ENCODE data around the gene NCOR2.
"Not testable (repeated sequence)": the region's sequence is repeated elsewhere in the genome, so short reads cannot be mapped to it uniquely, and the experiment has no call there.

The NCOR2 gene

DNA sequence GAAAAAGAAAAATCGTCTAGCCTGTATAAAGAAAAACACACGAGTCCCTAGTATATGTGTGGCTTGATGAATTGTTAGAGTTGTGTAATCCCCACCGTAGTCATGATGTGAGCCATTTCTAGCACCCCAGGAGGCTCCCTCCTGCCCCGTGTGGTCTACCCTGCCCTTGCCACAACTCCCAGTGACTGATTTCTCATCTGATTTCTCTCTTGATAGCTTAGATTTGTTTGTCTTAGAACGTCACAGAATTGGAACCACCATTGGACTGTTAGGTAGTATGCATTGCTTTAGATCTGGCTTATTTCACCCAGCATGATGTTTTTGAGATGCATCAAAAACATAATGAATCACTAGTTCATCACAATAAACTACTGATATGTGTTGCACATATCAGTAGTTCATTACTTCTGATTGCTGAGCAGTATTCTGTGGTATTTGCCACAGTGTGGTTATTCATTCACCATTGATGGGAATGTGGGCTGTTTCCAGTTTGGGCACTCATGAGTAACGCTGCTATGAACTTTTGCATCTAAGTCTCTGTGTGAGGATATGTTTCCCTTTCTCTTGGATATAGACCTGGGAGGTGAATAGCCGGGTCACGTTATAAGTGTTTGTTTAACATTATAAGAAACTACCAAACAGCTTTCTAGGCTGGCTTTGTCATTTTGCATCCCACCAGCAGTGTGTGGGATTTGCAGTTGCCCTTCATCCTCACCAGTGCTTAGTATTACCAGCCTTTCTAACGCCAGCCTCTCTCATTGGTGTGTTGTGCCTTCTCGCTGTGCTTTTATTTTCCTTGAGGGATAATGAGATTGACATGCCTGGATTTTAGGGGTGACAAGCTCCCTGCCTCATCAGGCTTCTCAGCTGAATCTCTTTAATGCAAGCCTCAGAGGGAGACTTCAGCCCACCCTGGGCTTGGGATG lies 31.9 kb upstream of the NCOR2 start:
- DNase-seq, result no peak

GRCh38 chr12:124597041-124597440 lies 29.6 kb upstream of the NCOR2 start:
- no peak for DNase-seq

GRCh38 chr12:124595444-124595843 lies 28.0 kb upstream of the NCOR2 start:
- no peak for DNase-seq

GRCh38 chr12:124594851-124595250 lies 27.4 kb upstream of the NCOR2 start:
- no peak for DNase-seq

DNA sequence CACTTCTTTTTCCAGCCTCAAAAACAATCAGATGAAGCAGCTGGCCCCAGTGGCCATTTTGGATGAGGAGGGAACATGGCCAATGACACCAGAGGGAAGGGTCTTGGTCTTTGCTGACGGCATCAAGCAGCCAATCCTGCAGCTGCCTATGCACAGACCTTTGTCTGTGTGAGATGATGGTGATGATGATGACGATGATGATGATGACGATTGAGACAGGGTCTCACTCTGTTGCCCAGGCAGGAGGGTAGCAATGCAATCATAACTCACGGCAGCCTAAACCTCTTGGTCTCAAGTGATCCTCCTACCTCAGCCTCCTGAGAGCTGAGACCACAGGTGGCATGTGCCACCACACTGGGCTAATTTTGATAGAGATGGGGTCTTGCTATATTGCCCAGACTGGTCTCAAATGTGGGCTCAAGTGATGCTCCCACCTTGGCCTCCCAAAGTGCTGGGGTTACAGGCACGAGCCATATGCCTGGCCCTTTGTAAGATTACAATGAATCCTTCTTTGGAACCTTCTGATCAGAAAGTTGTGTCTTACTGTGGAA lies 26.5 kb upstream of the NCOR2 start:
- no peak for DNase-seq

- no peak for DNase-seq
Observed at GRCh38 chr12:124593176-124593575, 25.8 kb upstream of the NCOR2 start.

GRCh38 chr12:124592481-124593160 lies 25.2 kb upstream of the NCOR2 start:
- no peak for DNase-seq

DNA sequence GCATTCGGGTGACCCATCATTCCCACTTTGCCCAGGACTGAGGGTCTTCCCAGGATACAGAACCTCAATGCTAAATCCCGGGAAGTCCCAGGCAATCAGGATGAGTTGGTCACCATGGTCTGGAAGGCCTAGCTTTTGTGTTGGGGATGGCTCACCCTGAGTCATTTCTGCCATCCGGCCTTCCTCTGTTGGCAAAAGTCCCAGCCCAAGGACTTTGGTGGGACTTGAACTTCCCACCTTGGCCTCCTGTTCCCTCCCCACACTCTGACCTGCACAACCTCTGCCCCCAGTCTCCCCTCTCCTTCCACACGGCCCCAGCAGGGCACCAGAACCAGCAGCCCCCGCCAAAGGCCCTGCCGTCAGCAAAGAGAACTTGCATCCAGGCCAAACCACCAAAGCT lies 24.6 kb upstream of the NCOR2 start:
- no peak for DNase-seq

- no peak for DNase-seq
Observed at GRCh38 chr12:124590447-124590846, 23.0 kb upstream of the NCOR2 start.

DNA sequence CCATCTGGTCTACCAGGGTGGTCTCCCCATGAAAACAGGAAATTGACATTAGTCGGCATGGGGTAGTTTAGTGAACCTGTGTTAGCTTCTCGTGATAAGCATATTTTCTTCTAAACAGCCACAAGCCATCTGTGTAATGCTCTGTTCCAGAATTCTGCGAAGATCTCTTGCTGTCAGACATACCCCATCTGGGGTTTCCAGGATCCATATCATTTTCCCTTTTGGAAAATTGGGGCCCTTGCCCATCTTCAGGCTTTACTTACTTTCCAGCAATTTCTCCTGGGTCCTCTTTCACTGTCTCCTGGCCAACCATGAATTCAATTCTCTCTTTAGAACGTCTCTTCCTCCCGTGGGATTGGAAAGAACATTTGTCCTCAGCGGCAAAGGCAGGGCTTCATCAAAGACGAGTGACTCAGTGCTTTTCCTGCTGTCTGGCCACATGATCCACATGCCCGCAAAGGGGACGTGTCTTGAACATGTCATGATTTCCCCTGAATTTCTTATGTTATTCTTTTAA lies 21.4 kb upstream of the NCOR2 start:
- no peak for DNase-seq

GRCh38 chr12:124588018-124588634 lies 20.7 kb upstream of the NCOR2 start:
- DNase-seq, result no peak

DNA sequence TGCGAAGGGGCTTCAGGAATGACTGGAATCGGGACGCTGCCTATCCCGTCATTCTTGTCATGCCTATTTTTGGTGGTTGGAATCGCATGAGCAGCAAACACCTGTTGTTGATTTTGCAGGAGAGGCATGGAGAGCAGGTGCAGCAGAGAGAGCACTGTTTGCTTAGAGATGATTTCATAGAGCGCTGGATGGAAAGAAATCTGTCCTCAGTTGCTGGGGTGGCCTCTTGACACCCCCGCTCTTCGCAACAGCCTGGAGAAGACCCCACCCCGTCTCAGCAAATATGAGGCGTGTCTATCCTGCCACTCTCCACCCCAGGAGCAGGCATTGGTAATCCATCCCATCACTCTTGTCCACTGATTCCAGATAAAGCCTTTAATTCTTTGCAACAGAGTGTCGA lies 19.3 kb upstream of the NCOR2 start:
- DNase-seq, result no peak

- DNase-seq, result not testable (repeated sequence)
Observed at GRCh38 chr12:124584494-124584893, 17.1 kb upstream of the NCOR2 start.

DNA sequence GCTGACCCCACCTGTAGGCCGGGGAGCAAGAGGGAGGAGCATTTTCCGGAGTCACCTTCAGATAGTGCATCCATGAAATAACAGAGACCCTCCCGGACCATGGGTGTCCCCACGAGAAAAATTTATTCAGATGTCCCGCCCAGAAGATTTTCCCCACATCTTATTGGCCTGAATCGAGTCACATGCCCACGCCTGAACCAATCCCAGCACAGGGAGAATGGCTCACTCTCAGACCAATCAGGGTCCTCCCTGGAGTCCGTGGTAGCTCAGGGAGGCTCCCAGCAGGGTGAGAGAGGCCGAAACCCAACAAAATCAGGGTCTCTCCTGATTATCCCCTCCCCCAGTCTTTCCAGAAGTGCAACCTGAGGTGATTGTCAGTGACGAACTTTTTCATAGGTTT lies 16.4 kb upstream of the NCOR2 start:
- DNase-seq, result no peak

DNA sequence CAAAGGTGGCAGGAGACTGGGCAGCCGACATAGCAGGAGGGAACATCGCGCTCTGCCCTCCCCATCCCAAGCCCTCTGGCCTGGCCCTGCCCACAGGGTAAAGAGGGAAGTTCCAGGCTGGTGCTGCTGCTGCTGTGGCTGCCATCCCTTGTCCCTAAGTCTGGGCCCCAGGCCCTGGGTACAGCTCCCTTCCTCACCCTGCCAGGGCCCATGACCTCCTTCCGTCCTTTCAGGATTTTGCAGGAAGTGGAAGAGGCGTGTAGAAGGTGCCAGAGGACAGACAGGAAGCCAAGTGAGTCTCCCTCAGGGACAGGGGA lies 14.7 kb upstream of the NCOR2 start:
- DNase-seq, result no peak

- DNase-seq, result no peak
Observed at GRCh38 chr12:124581307-124582107, 14.1 kb upstream of the NCOR2 start.

GRCh38 chr12:124579921-124580517 lies 12.6 kb upstream of the NCOR2 start:
- DNase-seq, result no peak

- no peak for DNase-seq
Observed at GRCh38 chr12:124578854-124579253, 11.4 kb upstream of the NCOR2 start.

GRCh38 chr12:124578445-124578844 lies 11.0 kb upstream of the NCOR2 start:
- DNase-seq, result no peak

DNA sequence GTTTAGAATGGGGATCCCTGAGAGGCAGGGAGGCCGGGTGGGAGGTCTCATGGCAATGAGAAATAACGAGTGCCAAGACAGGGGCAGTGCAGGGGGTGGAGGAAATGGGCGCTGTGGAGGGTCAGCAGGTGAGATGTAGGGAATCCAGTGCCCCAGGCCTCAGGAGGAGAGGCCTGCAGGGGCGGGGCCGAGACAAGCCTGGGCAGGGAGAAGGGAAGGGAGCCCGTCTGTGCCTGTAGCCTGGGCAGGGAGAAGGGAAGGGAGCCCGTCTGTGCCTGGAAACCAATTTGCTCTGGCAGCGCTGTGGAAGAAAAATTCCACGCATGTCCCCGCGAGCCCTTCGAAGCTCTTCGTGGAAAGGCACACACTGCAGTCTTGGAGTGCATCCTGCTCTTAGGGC lies 10.6 kb upstream of the NCOR2 start:
- no peak for DNase-seq

- DNase-seq, result no peak
Observed at GRCh38 chr12:124577374-124577773, 10.0 kb upstream of the NCOR2 start.

- no peak for DNase-seq
Observed at GRCh38 chr12:124576061-124576650, 8.7 kb upstream of the NCOR2 start.
